GM18909 (cell line): ENCODE data around the gene ATP7B.
"Not testable (repeated sequence)": the region's sequence is repeated elsewhere in the genome, so short reads cannot be mapped to it uniquely, and the experiment has no call there.

ENCODE experiments used
- ATAC-seq: cut with Tn5 transposase; IDR thresholded peaks from one replicate; pipeline ENCODE4 v1.9.1; 2021; ENCODE audit warnings: mild to moderate bottlenecking; ENCODE audit not compliant: unreplicated experiment, poor library complexity

The ATP7B gene

DNA sequence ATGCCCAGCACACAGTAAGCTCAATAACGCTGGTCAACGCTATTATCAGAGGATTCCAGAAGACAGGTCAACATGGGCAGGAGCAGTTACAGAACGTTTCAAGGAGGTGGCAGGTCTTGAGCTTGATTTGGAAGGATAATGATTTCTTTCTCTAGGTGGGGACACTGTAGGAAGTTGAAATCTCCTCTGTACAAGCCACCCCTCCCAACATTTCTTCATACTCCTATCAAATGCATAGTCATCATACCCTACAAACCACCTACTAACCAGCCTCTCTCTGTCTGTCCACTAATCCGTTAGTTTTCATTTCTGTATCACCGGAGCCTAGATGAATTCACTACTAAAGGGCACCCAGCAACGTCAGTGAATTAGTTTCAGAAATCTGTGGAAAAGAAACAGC, 1.3 kb downstream of the ATP7B start:
- ATAC-seq, result no peak

DNA sequence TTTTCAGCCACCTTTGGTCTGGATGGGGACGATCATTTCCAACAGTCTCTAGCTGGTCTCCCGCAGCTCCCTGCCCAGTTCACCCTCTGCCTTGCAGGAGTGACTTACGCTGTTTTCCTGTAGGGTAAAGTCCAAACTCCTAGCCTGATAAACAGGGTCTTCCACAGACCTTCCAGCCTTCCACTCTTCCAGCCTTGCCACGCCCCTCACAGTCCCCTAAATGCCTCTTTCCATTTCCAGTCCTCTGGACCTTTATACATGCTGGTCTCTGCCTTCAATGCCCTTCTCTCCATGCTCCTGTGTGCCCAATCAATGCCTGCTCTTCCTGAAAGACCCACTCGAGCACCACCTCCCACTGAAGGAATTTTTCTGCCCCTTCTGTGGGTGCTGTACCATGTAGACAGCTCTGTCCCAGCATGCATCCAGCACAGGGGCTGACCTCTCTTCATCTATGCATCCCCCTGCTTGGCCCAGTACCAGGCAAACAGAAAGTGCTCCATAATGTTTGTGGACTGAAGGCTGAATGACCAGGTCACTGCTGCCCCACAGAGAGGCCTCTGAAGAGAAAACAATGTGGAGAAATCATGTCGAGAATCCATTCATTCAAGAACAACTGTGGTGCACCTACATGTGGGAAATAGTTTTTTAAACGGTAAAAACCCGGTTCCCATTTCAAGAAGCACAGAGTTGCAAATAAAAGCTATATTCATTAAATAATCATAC, 4.6 kb downstream of the ATP7B start:
- no peak for ATAC-seq

DNA sequence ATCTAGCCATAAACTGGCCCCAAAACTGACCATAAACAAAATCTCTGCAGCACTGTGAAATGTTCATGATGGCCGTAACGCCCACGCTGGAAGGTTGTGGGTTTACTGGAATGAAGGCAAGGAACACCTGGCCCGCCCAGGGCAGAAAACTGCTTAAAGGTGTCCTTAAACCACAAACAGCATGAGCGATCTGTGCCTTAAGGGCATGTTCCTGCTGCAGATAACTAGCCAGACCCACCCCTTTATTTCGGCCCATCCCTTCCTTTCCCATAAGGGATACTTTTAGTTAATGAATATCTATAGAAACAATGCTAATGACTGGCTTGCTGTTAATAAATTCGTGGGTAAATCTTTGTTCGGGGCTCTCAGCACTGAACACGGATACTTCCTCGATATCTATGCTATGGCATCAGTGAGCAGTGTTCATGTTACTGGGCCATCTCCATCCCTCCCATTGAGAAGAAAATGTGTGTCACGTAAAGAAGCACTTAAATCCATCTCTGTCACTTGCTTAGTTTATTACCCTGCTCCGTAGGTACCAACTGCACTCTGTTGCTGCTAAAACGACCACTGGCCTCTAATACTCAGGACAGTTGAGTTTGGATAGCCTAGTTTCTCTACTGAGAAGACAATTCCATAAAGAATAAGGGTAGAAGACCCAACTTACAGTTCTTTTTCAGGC, 5.3 kb downstream of the ATP7B start:
- ATAC-seq, result no peak

DNA sequence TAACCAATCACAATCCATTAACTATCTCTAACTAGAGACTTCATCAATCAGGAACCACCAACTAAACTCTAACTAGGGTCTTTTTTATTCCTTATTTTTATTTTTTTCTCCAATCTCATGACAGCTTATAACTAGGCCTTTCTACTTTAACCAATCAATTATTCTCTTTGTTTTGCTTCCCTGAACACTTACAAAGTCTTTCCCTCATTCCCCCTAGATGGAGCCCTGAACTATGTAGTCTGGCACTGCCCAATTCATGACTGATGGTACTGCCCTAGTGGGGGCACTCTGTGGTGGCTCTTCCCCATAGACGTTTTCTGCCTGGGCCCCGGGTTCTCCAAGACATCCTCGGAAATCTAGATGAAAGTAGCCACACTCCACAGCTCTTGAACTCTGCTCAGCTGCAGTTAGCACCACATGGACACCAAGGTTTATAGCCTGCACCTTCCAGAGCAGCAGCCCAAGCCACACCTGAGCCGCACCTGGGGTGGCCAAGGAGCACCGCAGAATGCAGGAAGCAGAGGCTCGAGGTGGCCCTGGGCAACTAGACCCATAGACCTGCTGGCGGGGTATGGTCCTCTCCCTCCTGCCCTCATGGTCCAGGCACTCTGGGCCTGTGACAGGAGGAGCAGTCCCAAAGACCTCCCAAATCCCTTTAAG, 6.6 kb downstream of the ATP7B start:
- ATAC-seq, result no peak

DNA sequence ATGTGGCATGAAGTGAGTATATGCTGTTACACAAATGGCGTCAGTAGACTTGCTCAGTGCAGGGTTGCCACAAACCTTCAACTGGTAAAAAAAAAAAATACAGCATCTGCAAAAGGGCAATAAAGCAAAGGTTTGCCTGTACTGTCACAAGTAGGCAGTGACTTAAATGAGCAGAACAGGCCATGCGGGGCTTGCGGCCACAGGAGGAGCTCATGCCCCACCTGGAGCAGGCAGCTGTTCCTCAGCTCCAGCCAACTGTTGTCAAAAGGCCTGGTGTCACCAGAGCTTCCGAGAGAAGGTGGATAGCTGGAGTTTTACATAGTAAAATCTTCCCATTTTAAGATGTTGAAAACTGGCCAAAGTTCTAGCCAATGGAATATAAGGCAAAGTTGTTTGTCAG, 7.7 kb downstream of the ATP7B start:
- ATAC-seq, result no peak

DNA sequence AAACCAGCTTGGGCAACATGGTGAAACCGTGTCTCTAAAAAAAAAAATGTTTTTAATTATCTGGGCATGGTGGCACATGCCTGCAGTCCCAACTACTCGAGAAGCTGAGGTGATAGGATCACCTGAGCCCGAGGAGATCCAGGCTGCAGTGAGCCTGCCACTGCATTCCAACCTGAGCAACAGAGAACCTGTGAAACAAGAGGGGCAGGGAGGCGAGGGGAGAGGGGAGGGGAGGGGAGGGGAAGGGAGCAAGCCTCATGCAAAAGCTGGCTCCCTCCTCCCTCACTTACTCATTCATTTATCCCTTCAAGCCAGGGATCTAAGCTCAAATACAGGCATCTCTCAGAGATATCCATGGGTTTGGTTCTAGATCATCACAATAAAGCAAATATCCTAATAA, 8.9 kb downstream of the ATP7B start:
- no peak for ATAC-seq

DNA sequence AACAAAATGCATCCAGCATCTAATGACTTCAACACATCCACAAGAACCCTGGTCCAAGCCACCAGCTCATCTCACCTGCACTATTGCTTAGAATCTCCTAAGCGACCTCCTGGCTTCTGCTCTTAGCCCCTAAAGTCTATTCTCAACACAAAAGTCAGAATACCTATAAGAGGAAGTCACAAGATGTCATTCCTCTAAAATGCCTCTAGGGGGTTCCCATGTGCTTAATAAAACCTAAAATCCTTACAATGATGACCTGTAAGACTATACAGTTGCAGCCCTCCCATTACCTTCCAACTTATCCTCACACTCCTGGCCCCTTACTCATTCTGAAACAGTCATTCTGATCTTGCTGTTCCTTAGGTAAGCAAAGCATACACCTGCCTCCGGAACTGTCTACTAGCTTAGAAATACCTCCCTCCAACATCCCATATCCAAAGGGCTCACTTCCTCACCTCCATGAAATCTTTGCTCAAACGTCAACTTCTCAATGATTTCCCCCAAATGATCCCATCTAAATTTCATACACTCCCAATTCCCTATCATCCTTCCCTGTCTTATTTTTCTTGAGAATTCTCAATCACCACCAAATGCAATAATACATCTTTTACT, 10.0 kb downstream of the ATP7B start:
- ATAC-seq, result peak; percentile 78

DNA sequence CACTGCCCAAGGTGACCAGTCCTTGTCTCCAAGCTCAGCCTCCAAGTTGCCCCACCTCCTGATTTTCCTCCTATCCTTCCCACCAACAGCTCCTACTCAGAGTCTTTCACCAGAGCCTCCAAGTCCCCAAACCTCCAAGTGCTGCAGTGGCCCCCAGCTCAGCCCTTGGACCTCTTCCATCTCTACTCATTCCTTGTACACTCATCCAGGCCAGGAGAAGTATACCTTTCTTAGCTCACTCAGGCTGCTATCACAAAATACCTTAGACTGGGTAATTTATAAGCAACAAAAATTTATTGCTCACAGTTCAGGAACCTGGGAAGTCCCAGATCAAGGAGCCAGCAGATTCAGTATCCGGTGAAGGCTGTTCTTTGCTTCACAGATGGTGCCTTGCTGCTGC, 11.3 kb downstream of the ATP7B start:
- no peak for ATAC-seq

DNA sequence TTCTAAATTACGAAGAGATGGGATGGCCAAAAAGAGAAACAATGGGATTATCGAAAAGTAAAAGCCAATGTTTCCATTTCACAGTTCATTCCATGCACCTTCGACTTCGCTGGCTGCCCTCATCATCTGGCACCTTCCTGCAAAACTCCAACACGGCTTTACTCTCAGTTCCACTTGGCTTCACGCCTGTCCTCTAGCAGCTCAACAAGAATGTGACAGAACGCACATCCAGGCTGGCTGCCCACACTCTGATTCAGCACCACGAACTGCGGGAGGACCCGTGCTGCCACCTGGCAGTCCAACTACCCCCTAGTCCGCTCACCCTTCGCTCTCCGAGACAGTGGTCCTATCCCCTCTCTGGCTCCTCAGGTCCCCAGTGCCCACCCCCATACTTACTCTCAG, 11.7 kb downstream of the ATP7B start:
- no peak for ATAC-seq

DNA sequence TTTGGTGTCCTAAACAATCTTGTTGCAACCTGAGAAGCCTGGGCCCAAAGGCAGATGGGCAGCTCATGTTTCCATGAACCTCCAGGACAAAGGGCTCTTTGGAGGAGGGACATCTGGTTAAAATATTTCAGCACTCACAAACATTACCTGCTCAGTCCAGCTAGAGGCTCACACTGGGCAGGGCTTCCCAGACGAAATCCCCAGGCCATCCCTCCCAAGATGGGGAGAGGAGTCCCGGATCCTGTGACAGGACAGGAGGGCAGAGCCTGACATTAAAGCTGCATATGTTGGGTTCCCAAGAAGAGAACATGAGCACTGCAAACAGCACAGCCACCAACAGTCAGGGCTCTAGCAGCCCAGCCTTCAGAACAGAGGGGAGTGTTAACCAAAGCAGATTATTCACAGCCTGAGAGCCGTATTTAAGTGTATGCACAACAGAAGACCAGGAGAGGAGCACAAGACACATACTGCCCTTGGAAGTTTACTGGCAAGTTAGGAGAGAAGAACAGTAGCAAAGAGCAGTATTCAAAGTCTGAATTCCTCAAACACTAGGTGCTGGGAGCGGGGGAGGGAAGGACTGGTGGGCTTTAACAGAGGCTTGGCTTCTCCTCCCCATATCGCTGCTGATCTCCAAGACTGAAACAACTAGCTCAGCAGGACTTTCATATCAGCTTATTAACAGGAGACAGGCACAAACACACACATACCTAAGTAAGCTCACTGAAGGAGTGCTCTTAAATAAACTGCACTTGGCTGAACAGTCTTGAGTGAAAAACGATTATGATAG, 12.3 kb downstream of the ATP7B start:
- no peak for ATAC-seq

DNA sequence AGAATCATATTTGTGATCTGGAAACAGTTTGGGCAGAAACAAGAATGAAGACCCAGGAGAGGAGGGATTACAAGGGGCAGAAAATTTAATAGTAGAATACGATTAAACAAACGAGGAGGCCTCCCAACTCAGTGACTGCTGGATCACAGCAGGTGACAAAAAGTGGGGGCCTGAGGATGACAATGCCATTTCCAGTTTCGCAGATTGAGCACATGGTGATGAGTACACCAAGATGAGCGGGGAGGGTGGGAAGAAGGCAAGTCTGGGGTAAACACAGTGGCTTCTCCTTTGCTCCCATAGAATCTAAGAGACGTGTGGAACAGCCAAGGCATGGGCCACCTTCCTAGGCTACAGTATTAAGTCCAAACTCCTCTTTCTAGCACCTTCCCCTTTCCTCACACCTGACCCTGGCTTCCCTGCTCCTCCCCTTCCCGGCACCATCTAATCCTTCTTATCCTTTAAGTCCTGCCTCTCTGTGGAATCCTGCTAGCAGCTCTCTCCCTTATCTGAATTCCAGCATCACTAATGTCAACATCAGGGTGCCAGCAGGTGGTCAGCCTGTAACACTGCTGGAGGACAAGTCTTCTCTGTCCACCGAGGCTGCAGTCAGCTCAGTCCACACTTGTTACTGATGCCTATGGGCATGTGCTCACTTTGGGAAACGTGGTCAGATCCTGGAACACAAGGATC, 13.5 kb downstream of the ATP7B start:
- no peak for ATAC-seq

DNA sequence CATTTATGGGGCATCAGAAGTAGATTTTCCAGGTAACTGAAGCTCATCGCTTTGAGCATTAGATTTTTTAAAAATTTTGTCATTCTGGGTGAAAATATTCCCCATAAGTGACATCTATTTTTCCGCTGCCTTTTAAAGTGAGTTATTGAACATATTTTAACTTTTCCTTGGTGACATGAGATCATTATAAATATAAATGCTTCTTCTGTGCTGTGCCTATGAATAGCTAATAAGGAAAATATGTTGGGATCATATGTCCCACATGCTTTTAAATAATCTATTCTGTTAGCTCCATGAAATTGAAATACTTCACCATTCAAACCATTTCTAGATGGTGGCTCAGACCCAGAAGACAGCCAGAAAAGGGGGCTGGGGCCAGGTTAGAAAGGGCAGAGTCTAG, 14.1 kb downstream of the ATP7B start:
- ATAC-seq, result no peak

DNA sequence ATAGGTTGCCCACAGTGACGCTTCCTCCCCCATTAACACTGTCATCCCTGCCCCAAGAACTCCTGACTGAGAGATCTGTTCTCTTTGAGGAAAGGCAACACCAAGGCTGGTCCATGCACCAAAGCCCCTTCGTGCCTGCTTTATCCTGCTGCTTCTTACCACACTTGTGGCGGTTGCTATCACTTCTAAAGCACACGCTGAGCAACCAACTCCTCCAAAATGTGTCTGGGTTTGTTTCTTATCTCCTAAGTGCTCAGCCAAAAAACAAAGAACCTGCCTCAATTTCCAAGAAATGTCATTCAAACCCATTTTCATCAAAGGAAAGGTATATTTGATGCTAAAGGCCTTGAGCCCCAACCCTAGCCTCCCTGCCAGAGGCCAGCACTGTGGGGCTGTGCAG, 14.6 kb downstream of the ATP7B start:
- no peak for ATAC-seq

DNA sequence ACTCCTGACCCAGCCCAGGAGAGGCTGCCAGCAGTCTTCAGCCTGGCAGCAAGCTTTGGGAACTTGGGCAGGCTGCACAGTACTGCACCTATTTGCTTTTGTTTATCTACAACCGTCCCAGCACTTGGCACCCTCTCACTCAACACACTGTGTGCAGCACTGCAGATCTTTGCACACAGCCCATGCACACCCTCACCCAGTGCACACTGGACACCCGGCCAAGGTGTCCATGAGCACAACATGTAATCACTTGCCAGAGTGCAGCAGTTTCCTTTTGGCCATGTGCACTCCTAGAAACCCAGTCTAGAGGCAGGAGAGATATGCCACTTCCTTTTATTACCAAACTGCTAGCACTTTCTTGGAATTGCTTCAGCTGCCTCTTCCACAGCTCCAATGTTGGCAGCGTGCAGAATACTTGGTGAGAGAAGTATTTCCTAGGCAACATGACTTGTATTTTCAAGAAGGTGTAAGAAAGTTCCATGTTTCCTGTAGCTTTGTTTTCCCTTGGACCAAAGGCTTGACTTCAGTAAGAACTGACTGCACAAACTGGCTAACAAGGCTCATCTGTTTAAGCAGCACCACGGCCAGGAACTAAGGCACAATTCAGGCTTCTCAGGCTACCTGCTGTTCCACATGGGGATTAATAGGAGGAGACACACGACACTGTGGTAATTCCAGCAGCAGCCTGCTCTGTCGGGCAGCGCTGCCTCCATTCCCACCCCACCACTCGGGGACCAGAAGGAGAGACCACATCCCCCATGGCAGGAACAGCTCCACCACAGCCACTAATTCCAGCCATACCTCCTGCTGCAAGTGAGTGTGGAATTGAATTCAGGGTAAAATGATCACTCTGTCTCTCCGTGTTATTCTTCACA, 15.3 kb downstream of the ATP7B start:
- ATAC-seq, result no peak

DNA sequence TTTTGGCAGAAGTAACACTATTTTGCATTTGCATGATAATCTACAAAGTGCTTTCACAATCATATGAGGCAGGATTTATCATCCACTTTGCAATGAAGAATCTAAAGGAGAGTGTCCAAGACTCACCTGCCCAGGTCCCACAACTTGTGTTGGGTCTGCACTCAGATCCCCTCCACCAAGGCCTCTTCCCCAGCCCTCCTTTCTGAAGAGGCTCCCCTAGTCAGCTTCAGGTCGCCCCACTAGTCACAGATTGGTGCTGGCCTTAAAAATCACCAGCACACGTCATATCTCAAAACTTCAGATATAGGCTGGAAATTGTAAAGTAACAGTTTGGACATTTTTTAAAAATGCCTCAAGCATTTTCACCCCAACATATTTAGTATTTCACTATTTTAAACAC, 17.5 kb downstream of the ATP7B start:
- ATAC-seq, result no peak

DNA sequence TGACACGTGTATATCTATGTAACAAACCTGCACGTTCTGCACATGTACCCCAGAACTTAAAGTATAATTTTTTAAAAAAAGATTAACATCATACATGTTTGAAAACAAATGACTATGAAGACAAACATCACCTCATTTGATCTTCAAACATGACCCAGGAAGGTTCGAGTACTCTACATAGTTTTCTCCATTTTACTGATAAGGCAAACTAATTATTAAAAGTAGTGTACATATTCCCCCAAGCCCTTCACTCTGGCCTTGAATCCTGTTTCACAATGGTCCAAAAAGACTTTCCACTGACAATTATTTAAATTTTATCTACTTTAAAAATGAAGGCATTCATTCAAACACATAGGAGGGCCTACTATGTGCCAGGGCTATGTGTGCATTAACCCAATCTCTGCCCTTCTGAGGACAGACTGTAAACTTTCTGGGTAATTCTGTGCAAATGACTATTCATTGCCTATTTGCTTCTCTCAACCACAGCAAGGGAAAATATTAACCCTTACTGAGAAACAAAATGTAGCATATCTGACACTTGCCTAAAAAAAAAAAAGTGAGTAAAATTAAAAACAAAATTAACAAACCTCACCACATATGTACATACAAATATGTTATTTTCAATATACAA, 22.1 kb downstream of the ATP7B start:
- no peak for ATAC-seq

DNA sequence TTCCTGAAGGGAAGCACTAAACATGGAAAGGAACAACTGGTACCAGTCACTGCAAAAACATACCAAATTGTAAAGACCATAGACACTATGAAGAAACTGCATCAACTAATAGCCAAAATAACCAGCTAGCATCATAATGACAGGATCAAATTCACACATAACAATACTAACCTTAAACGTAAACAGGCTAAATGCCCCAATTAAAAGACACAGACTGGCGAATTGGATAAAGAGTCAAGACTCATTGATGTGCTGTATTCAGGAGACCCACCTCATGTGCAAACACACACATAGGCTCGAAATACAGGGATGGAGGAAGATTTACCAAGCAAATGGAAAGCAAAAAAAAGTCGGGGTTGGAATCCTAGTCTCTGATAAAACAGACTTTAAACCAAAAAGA, 26.3 kb downstream of the ATP7B start:
- not testable (repeated sequence) for ATAC-seq

DNA sequence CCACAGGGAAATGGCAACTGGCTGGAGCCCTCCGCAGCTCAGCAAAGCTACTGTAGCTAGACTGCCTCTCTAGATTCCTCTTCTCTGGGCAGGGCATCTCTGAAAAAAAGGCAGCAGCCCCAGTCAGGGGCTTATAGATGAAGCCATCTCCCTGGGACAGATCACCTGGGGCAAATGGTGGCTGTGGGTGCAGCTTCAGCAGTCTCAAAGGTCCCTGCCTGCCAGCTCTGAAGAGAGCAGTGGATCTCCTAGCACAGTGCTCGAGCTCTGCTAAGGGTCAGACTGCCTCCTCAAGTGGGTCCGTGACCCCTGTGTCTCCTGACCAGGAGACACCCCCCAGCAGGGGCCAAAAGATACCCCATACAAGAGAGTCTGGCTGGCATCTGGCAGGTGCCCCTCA, 28.0 kb downstream of the ATP7B start:
- not testable (repeated sequence) for ATAC-seq

DNA sequence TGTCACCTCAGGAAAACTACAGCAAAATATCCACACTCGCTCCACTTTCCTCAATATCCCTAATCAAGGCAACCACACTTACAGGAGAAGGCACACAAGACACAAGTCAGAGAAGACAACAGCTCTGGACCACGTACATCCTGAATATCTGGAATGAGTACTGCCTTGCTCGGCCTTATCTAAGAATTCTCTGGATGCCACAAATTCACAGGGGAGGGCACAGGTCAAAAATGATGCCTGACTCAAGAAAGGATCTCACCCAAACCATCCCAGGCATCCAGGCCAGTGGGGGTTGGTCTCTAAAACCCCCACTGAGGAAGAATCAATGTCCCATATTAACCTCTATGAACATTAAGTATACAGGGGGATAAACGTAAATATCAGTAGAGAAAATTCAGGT, 29.9 kb downstream of the ATP7B start:
- no peak for ATAC-seq
